B cell (primary cell): ENCODE results near the gene OR2M7. TPM values are rescaled to one million over a fixed set of nuclear protein-coding genes. Genes with fewer than 3 reads are reported as not detected.

Experiments used
- ATAC-seq: fragments of 200-7000 bp; cut with Tn5 transposase; one replicate; pipeline ENCODE4 v1.10.0; 2021; ENCODE audit warnings: low read depth, mild to moderate bottlenecking, moderate number of reproducible peaks, moderate library complexity
- CTCF ChIA-PET: fragments of 350-600 bp; sonication (Branson Sonifier 250); formaldehyde crosslinking; loops from one replicate; lab custom pipeline; 2021; ENCODE audit warnings: antibody characterized with exemption, inconsistent platforms; lab: Charles Lee
- POLR2A ChIA-PET: fragments of 350-600 bp; sonication (Branson Sonifier 250); formaldehyde crosslinking; loops from one replicate; lab custom pipeline; 2021; ENCODE audit warnings: antibody characterized with exemption; lab: Charles Lee
- DNase-seq: peaks from one replicate; pipeline ENCODE4 v3.0.0; 2013
- H2AFZ ChIP-seq: 2 replicates; pipeline ENCODE4 v1.6.1; 2012; ENCODE audit warnings: mild to moderate bottlenecking, low read depth, low read length; ENCODE audit not compliant: insufficient read depth, poor library complexity, severe bottlenecking
- H3K27ac ChIP-seq, 2 donors: 1 replicate in 1 of 2; 2 replicates in 1 of 2; pipeline ENCODE4 v1.5.1; 2012 to 2013; ENCODE audit warnings: low read length in 2 of 2, mild to moderate bottlenecking in 2 of 2, moderate library complexity in 1 of 2
- H3K27me3 ChIP-seq, 4 experiments: fragments of 200-600 bp in 1 of 4; sonication (generic) in 1 of 4; replicated peaks in 1 of 4; 1 replicate in 2 of 4; 2 replicates in 2 of 4; pipeline versions ENCODE4 v1.6.1 to v1.7.0; 2013 to 2016; ENCODE audit warnings: low read length in 3 of 4, mild to moderate bottlenecking in 2 of 4, mixed read lengths in 1 of 4, moderate library complexity in 1 of 4; ENCODE audit not compliant: insufficient read depth in 4 of 4, control insufficient read depth in 3 of 4; ENCODE audit errors: control extremely low read depth in 1 of 4
- H3K36me3 ChIP-seq, 2 experiments: replicated peaks in 1 of 2; 1 replicate in 1 of 2; 2 replicates in 1 of 2; pipeline versions ENCODE4 v1.6.1 to v1.7.1; 2013; ENCODE audit warnings: low read length in 1 of 2; ENCODE audit not compliant: insufficient read depth in 2 of 2, control insufficient read depth in 1 of 2; ENCODE audit errors: control extremely low read depth in 1 of 2, extremely low read depth in 1 of 2
- H3K4me1 ChIP-seq, 2 donors: fragments of 200-600 bp in 1 of 2; sonication (generic) in 1 of 2; 1 replicate in 1 of 2; 2 replicates in 1 of 2; pipeline versions ENCODE4 v1.5.1 to v1.6.1; 2013 to 2017; ENCODE audit warnings: low read length in 2 of 2; ENCODE audit not compliant: control insufficient read depth in 2 of 2, insufficient read depth in 2 of 2
- H3K4me2 ChIP-seq: replicated peaks from 2 replicates; pipeline ENCODE3; 2012; ENCODE audit warnings: mild to moderate bottlenecking, low read depth, low read length; ENCODE audit not compliant: poor library complexity, severe bottlenecking
- H3K4me3 ChIP-seq, 5 experiments: fragments of 200-600 bp in 1 of 5; sonication (generic) in 1 of 5; 1 replicate in 3 of 5; 2 replicates in 2 of 5; pipeline versions ENCODE4 v1.5.1 to v1.7.0; 2011 to 2016; ENCODE audit warnings: low read length in 4 of 5, mild to moderate bottlenecking in 4 of 5, low read depth in 2 of 5, control low read depth in 1 of 5, moderate library complexity in 1 of 5; ENCODE audit not compliant: insufficient read depth in 1 of 5; ENCODE audit errors: control extremely low read depth in 1 of 5, extremely low read depth in 1 of 5
- H3K79me2 ChIP-seq: fragments of 200-600 bp; sonication (generic); one replicate; pipeline ENCODE4 v1.6.0; 2016; ENCODE audit warnings: low read length; ENCODE audit not compliant: control insufficient read depth, insufficient read depth
- H3K9ac ChIP-seq: fragments of 200-600 bp; sonication (generic); 2 replicates; pipeline ENCODE4 v1.6.1; 2017; ENCODE audit warnings: mild to moderate bottlenecking, low read length, moderate library complexity
- H3K9me3 ChIP-seq, 3 donors: one replicate each; pipeline versions ENCODE4 v1.6.1 to v1.7.1; 2013; ENCODE audit warnings: low read length in 2 of 3; ENCODE audit not compliant: control insufficient read depth in 2 of 3, insufficient read depth in 1 of 3; ENCODE audit errors: control extremely low read depth in 1 of 3
- H4K20me1 ChIP-seq: 2 replicates; pipeline ENCODE4 v1.6.0; 2012; ENCODE audit warnings: mild to moderate bottlenecking, low read length; ENCODE audit not compliant: insufficient read depth, control insufficient read depth, poor library complexity, severe bottlenecking
- H3K27ac Mint-ChIP-seq: one replicate; pipeline ENCODE4 v1.8.0; 2021; ENCODE audit warnings: mixed read lengths
- H3K27me3 Mint-ChIP-seq: one replicate; pipeline ENCODE4 v1.8.0; 2021; ENCODE audit warnings: mixed read lengths
- H3K4me1 Mint-ChIP-seq: one replicate; pipeline ENCODE4 v1.8.0; 2021; ENCODE audit warnings: mixed read lengths
- H3K4me3 Mint-ChIP-seq: one replicate; pipeline ENCODE4 v1.8.0; 2021; ENCODE audit warnings: mixed read lengths
- H3K9me3 Mint-ChIP-seq: one replicate; pipeline ENCODE4 v1.8.0; 2022; ENCODE audit warnings: mixed read lengths; ENCODE audit not compliant: insufficient read depth
- EZH2 ChIP-seq: IDR thresholded peaks from 2 replicates; pipeline ENCODE4 v1.6.1; 2012; ENCODE audit warnings: borderline replicate concordance, low read depth, mild to moderate bottlenecking, moderate library complexity, low read length; ENCODE audit not compliant: insufficient read depth, poor library complexity, severe bottlenecking
- WGBS: methylation state at CpG from one replicate; pipeline ENCODE4 v1.1.5; 2013; ENCODE audit warnings: missing lambda C conversion rate; ENCODE audit not compliant: insufficient coverage; 5-methylcytosine and 5-hydroxymethylcytosine counted together
- intact Hi-C: fragments of 100-400 bp; cut with micrococcal nuclease; formaldehyde crosslinking; loops from one replicate; pipeline ENCODE4 v1.10.0; 2022
- polyA plus RNA-seq: library from polyadenylated mRNA; depleted of rRNA; stranded (reverse); fragments of >200 nt; gene quantifications from 2 replicates; pipeline ENCODE4 v1.2.3, GENCODE V29; 2012
- total RNA-seq, 2 donors: library from RNA; stranded (reverse); fragments of 120-200 nt in 1 of 2; gene quantifications; 1 replicate in 1 of 2; 2 replicates in 1 of 2; pipeline versions ENCODE4 v1.2.3 to v1.2.4, GENCODE V29; 2013 to 2022
- TF ChIP-seq, protein P1 (sequence below): fragments of 200-600 bp; IDR thresholded peaks from one replicate; pipeline ENCODE4 v1.8.0; 2022; ENCODE audit warnings: antibody characterized with exemption, mild to moderate bottlenecking

The OR2M7 gene
- total and polyA plus RNA-seq, 2 donors (not counting 1 experiment from before 2014, with no cell fraction given): not detected

DNA sequence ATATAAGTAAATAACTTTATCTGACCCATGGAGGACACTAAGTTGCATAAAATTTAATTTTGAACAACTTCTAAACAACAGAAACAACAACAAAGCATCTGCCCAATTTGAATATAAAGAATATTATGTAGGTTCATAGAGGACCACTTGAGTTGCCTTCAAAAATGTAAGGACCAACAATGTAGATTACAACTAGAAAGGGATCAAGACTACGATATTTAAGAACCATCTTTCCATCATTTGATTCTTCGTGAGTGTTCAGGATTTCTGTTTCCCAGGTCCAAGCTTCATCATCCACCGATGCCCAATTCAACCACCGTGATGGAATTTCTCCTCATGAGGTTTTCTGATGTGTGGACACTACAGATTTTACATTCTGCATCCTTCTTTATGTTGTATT is 24.1 kb upstream of the OR2M7 start, which contains the start of gene OR14C36:
Gene OR14C36, plus strand, starts transcription at position 301 of the 400 bp plus-strand sequence. Its CDS starts 0 bp downstream, at position 301.
- Histone ChIP-seq H3K27ac (no peak within 1 kb of the TSS), H2AFZ (no peak within 1 kb of the TSS), H3K4me3 (no peak within 1 kb of the TSS), H3K4me2 (no peak within 1 kb of the TSS), H3K9me3 (no peaks in the 10 kb centered on the region), H3K9ac (no peak within 1 kb of the TSS), H3K36me3 (no peaks in the 10 kb centered on the region), H3K4me1 (no peaks in the 10 kb centered on the region), H4K20me1 (no peaks in the 10 kb centered on the region), H3K79me2 (no peaks in the 10 kb centered on the region), H3K27me3 (peaks cover 0 to 8% (median 2%) of the 10 kb centered on the region in 4 experiments)
- DNase-seq (no peak), ATAC-seq (no peak)
- no peaks in the 10 kb centered on the region for H3K9me3 Mint-ChIP-seq
- intact Hi-C loops: no loop called here
- WGBS: no CpG with 5 or more reads among the region's 4 CpGs
- H3K4me3 Mint-ChIP-seq: no peak within 1 kb of the TSS
- H3K4me1 Mint-ChIP-seq: no peaks in the 10 kb centered on the region
- peaks cover 15% of the 10 kb centered on the region for H3K27me3 Mint-ChIP-seq
- H3K27ac Mint-ChIP-seq: no peak within 1 kb of the TSS
- ChIA-PET CTCF (no interaction called here), POLR2A (no interaction called here)
- TF ChIP-seq EZH2: no peak

DNA sequence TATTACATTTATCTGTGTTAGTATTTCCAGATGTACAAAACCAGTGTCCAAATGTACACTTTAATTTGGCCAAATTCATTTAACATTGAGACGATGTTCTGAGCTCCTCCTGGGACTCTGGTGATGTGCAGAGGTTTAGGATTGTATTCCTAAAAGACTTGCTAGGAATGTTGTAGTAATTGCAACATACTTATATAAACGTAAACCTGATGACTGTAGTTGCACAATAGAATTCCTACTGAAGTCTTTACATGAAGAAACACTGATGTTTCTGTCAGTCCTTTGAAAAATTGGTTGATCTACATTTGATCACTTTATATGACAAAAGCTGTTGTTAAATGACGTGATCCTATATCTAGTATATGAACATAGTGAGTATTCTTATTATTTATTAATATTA is 19.1 kb upstream of the OR2M7 start:
- Mint-ChIP-seq H3K27ac (no peak overlapping the region), H3K4me3 (no peak overlapping the region), H3K9me3 (no peaks in the 10 kb centered on the region), H3K4me1 (no peaks in the 10 kb centered on the region), H3K27me3 (peaks cover 5% of the 10 kb centered on the region)
- Histone ChIP-seq H3K4me1 (no peaks in the 10 kb centered on the region), H3K36me3 (no peaks in the 10 kb centered on the region), H3K27me3 (peaks cover 0 to 4% (median 0%) of the 10 kb centered on the region in 4 experiments), H3K9ac (no peak overlapping the region), H3K4me3 (no peak overlapping the region), H2AFZ (no peak overlapping the region), H4K20me1 (no peaks in the 10 kb centered on the region), H3K4me2 (no peak overlapping the region), H3K9me3 (no peaks in the 10 kb centered on the region), H3K79me2 (no peaks in the 10 kb centered on the region), H3K27ac (no peak overlapping the region)
- ChIA-PET POLR2A (no interaction called here), CTCF (no interaction called here)
- no peak for ATAC-seq
- intact Hi-C loops: no loop called here
- TF ChIP-seq EZH2: no peak
- TF ChIP-seq, protein P1, sequence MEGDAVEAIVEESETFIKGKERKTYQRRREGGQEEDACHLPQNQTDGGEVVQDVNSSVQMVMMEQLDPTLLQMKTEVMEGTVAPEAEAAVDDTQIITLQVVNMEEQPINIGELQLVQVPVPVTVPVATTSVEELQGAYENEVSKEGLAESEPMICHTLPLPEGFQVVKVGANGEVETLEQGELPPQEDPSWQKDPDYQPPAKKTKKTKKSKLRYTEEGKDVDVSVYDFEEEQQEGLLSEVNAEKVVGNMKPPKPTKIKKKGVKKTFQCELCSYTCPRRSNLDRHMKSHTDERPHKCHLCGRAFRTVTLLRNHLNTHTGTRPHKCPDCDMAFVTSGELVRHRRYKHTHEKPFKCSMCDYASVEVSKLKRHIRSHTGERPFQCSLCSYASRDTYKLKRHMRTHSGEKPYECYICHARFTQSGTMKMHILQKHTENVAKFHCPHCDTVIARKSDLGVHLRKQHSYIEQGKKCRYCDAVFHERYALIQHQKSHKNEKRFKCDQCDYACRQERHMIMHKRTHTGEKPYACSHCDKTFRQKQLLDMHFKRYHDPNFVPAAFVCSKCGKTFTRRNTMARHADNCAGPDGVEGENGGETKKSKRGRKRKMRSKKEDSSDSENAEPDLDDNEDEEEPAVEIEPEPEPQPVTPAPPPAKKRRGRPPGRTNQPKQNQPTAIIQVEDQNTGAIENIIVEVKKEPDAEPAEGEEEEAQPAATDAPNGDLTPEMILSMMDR: no peak
- DNase-seq: no peak
- no CpG with 5 or more reads among the region's 3 CpGs for WGBS
